T-cell (primary cell): ENCODE data around the gene VKORC1L1. TPM values are rescaled to one million over a fixed set of nuclear protein-coding genes. Genes with fewer than 3 reads are reported as not detected.

ENCODE experiments used
- ATAC-seq, 4 experiments: fragments of 200-7000 bp in 3 of 4; fragments of 150-1000 bp in 1 of 4; cut with Tn5 transposase; replicated peaks in 1 of 4; 1 replicate in 3 of 4; 2 replicates in 1 of 4; pipeline ENCODE4 v1.10.0; 2021; ENCODE audit warnings: moderate library complexity in 3 of 4, mild to moderate bottlenecking in 2 of 4, moderate number of reproducible peaks in 1 of 4
- CTCF ChIA-PET, 2 donors: fragments of 300-600 bp; sonication (Branson Sonifier 250); formaldehyde crosslinking; loops; one replicate each; lab custom pipeline; 2022; ENCODE audit warnings: antibody characterized with exemption in 2 of 2; lab: Charles Lee
- POLR2A ChIA-PET, 2 donors: fragments of 300-600 bp; sonication (Branson Sonifier 250); formaldehyde crosslinking; loops; one replicate each; lab custom pipeline; 2022; ENCODE audit warnings: antibody characterized with exemption in 2 of 2; lab: Charles Lee
- DNase-seq, 35 experiments: peaks; one replicate each; pipeline versions ENCODE4 v3.0.0 to v3.0.0-alpha.2; 2013 to 2023
- H3K27ac ChIP-seq: one replicate; pipeline ENCODE4 v1.5.1; 2013; ENCODE audit warnings: low read length
- H3K27me3 ChIP-seq, 2 experiments: replicated peaks in 1 of 2; 1 replicate in 1 of 2; 2 replicates in 1 of 2; pipeline versions ENCODE4 v1.6.1 to v1.7.0; 2013; ENCODE audit warnings: low read length in 1 of 2, mixed read lengths in 1 of 2; ENCODE audit not compliant: control insufficient read depth in 2 of 2, insufficient read depth in 2 of 2; ENCODE audit errors: extremely low read depth in 1 of 2
- H3K36me3 ChIP-seq, 2 donors: 1 replicate in 1 of 2; 2 replicates in 1 of 2; pipeline versions ENCODE4 v1.6.1 to v1.7.0; 2013; ENCODE audit warnings: low read length in 1 of 2; ENCODE audit not compliant: control insufficient read depth in 2 of 2, insufficient read depth in 1 of 2; ENCODE audit errors: extremely low read depth in 1 of 2
- H3K4me1 ChIP-seq, 2 experiments: 1 replicate in 1 of 2; 2 replicates in 1 of 2; pipeline versions ENCODE4 v1.6.1 to v1.7.0; 2013; ENCODE audit warnings: low read length in 2 of 2, mixed read lengths in 1 of 2; ENCODE audit not compliant: insufficient read depth in 2 of 2, control insufficient read depth in 1 of 2; ENCODE audit errors: extremely low read depth in 1 of 2
- H3K4me3 ChIP-seq, 2 donors: 1 replicate in 1 of 2; 2 replicates in 1 of 2; pipeline versions ENCODE4 v1.5.1 to v1.7.0; 2013; ENCODE audit warnings: mild to moderate bottlenecking in 2 of 2, low read length in 1 of 2, moderate library complexity in 1 of 2; ENCODE audit not compliant: control insufficient read depth in 1 of 2; ENCODE audit errors: extremely low read depth in 1 of 2
- H3K9me3 ChIP-seq: 2 replicates; pipeline ENCODE4 v1.7.0; 2013
- H3K27ac Mint-ChIP-seq, 2 donors: one replicate each; pipeline ENCODE4 v1.8.0; 2020 to 2021; ENCODE audit warnings: mild to moderate bottlenecking in 2 of 2, mixed read lengths in 2 of 2
- H3K27me3 Mint-ChIP-seq, 2 donors: one replicate each; pipeline ENCODE4 v1.8.0; 2021 to 2022; ENCODE audit warnings: mixed read lengths in 2 of 2
- H3K36me3 Mint-ChIP-seq: one replicate; pipeline ENCODE4 v1.8.0; 2021; ENCODE audit warnings: mixed read lengths
- H3K4me1 Mint-ChIP-seq, 3 donors: one replicate each; pipeline ENCODE4 v1.8.0; 2020 to 2022; ENCODE audit warnings: mixed read lengths in 3 of 3, mild to moderate bottlenecking in 1 of 3
- H3K4me3 Mint-ChIP-seq, 3 donors: one replicate each; pipeline ENCODE4 v1.8.0; 2020 to 2022; ENCODE audit warnings: mild to moderate bottlenecking in 3 of 3, mixed read lengths in 3 of 3, moderate library complexity in 3 of 3
- H3K9me3 Mint-ChIP-seq, 3 donors: one replicate each; pipeline ENCODE4 v1.8.0; 2020 to 2022; ENCODE audit warnings: mixed read lengths in 3 of 3
- WGBS: methylation state at CpG from one replicate; pipeline ENCODE4 v1.1.5; 2013; ENCODE audit warnings: missing lambda C conversion rate; ENCODE audit not compliant: insufficient coverage; 5-methylcytosine and 5-hydroxymethylcytosine counted together
- total RNA-seq, 35 experiments: library from RNA in 6 of 35; stranded (reverse) in 6 of 35; fragments of 120-200 nt in 1 of 35; gene quantifications; one replicate each; pipeline versions ENCODE4 v1.2.1 to v1.2.4 and lab custom pipeline; 2013 to 2026

Gene VKORC1L1
- total RNA-seq, 5 donors from 2014 or later (not counting 1 experiment from before 2014, with no cell fraction given) = 3.8 to 13.2 (median 10.8) TPM

DNA sequence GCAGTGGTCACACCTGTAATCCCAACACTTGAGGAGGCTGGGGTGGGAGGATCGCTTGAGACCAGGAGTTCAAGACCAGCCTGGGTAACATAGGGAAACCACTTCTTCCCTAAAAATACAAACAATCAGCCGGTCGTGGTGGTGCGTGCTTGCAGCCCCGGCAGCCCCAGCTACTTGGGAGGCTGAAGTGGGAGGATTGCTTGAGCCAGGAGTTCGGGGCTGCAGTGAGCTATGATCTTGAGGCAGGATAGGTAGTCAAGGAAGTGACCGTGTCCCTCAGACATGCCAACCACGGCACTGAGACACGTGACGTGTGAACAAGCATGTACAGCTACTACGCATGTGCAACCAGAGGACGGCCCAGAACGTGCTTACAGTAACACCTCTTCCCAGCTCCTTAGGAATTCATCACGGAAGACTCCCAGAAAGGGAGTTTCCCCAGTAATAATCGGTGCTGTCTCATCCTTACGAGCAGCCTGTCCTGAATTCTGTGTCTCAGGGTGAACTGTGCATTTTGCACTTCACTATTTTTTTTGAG, 103.9 kb downstream of the VKORC1L1 start:
- Mint-ChIP-seq H3K9me3 (no peaks in the 10 kb centered on the region), H3K27ac (no peak overlapping the region), H3K27me3 (no peaks in the 10 kb centered on the region), H3K36me3 (peaks cover 17% of the 10 kb centered on the region), H3K4me3 (no peak overlapping the region), H3K4me1 (peaks cover 11 to 19% (median 14%) of the 10 kb centered on the region in 3 donors)
- no peaks in the 10 kb centered on the region for H3K9me3 ChIP-seq
- no peaks in the 10 kb centered on the region for H3K27me3 ChIP-seq
- H3K4me1 ChIP-seq = peaks cover 8 to 17% of the 10 kb centered on the region in 2 experiments
- POLR2A ChIA-PET = no interaction called here
- WGBS = 95% methylated on average over 8 of the region's 16 CpGs
- H3K27ac ChIP-seq = no peak overlapping the region
- peaks cover 19 to 47% of the 10 kb centered on the region in 2 donors for H3K36me3 ChIP-seq
- ATAC-seq (no peak), DNase-seq (no peak)
- CTCF ChIA-PET = no interaction called here
- no peak overlapping the region for H3K4me3 ChIP-seq

DNA sequence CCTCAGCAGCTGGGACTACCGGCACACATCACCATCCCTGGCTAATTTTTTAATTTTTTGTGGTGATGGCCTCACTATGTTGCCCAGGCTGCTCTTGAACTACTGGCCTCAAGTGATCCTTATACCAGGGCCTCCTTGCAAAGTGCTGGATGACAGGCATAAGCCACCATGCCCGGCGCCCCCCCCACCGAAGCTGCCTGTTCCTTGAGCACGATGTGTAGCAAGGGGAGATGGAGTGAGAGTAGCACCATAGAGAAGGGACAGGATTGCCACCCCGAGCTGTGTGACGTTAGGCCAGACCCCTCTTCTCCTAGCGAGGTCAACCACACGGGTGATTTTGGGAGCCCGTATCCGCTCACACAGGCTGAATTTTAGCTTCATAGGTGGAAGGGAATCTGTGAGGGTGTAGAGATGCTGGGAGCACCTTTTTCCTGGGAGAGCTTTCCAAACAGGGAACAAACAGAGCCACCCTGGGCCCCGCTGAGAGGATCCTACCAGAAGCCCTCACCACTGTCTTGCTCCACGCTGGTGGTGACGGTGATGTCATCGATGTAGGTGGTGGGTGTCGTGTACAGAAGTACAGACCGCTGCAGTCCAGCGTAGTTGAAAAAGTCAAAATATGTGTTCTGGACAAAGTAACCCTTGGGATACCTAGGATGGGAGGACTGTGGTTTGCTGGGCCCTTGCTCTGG, 106.2 kb downstream of the VKORC1L1 start:
- DNase-seq (no peak), ATAC-seq (no peak)
- H3K36me3 Mint-ChIP-seq = peaks cover 6% of the 10 kb centered on the region
- H3K9me3 Mint-ChIP-seq = no peaks in the 10 kb centered on the region
- H3K4me3 Mint-ChIP-seq = peak overlapping the region in 1 of 3 donors; percentile 44
- Histone ChIP-seq H3K27me3 (no peaks in the 10 kb centered on the region), H3K4me1 (peaks cover 8 to 26% of the 10 kb centered on the region in 2 experiments), H3K27ac (no peak overlapping the region), H3K9me3 (no peaks in the 10 kb centered on the region), H3K36me3 (peaks cover 6 to 29% of the 10 kb centered on the region in 2 donors), H3K4me3 (no peak overlapping the region)
- WGBS = 95% methylated on average over 6 of the region's 18 CpGs
- ChIA-PET POLR2A (no interaction called here), CTCF (no interaction called here)
- no peaks in the 10 kb centered on the region for H3K27me3 Mint-ChIP-seq
- no peak overlapping the region for H3K27ac Mint-ChIP-seq
- peaks cover 11 to 19% (median 14%) of the 10 kb centered on the region in 3 donors for H3K4me1 Mint-ChIP-seq

DNA sequence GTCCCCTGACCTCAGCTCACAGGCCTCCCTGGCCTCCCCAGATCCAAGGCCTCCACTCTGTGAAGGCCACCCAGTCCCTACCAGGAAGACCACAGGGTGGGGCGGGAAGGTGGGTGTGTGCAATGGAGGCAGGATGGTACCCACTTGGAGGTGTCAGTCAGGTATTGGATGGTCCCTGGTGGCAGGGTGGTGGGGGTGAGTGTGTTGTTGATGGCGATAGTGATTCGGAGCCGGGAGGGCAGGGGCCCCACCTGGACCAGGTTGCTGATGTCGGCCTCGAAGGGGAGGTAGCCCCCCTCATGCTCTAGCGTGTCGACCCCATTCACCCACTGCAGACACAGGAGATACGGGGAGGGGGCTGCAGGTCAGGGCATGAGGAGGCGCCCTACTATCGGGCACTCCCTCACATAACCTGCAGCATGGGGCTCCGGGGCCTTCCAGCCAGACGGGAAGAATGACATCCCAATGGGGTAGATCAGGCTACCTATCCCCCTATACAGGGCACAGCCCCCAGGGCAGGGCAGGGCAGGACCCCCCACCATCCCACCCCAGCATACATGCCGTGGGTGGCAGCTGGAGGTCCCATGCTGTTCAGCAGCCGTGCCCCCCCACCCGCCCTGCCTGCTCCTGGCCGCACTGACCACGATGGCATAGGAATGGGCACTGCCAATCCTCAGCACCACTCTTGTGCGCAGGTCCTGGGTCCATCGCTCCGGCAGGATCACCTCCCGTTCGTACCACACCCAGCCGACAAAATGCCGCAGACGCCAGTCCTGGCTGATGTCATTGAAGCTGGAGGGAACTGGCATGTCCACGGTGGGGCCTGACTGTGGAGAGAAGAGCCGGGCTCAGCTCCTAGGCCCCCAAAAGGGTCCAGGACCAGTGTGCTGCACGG, 107.0 kb downstream of the VKORC1L1 start:
- Histone ChIP-seq H3K4me3 (no peak overlapping the region), H3K36me3 (peaks cover 3 to 21% of the 10 kb centered on the region in 2 donors), H3K27me3 (no peaks in the 10 kb centered on the region), H3K9me3 (no peaks in the 10 kb centered on the region), H3K4me1 (peaks cover 8 to 26% of the 10 kb centered on the region in 2 experiments), H3K27ac (peak overlapping the region; percentile 74)
- WGBS = 97% methylated on average over 16 of the region's 29 CpGs
- ChIA-PET CTCF (interaction anchor here in 1 of 2 donors (1.1 kb wide), 1 partner anchor 11 kb away, joined by 3 read pairs; no protein-coding TSS in a partner anchor), POLR2A (interaction anchor here in 1 of 2 donors (0.6 kb wide), 1 partner anchor 238 kb away, joined by 4 read pairs; no protein-coding TSS in a partner anchor)
- DNase-seq = no peak
- Mint-ChIP-seq H3K27me3 (no peaks in the 10 kb centered on the region), H3K9me3 (no peaks in the 10 kb centered on the region), H3K4me1 (peaks cover 11 to 19% (median 14%) of the 10 kb centered on the region in 3 donors), H3K27ac (peak overlapping the region in 1 of 2 donors; percentile 52), H3K4me3 (peak overlapping the region; percentile 72 to 81 (median 76)), H3K36me3 (peaks cover 3% of the 10 kb centered on the region)
- ATAC-seq = no peak

DNA sequence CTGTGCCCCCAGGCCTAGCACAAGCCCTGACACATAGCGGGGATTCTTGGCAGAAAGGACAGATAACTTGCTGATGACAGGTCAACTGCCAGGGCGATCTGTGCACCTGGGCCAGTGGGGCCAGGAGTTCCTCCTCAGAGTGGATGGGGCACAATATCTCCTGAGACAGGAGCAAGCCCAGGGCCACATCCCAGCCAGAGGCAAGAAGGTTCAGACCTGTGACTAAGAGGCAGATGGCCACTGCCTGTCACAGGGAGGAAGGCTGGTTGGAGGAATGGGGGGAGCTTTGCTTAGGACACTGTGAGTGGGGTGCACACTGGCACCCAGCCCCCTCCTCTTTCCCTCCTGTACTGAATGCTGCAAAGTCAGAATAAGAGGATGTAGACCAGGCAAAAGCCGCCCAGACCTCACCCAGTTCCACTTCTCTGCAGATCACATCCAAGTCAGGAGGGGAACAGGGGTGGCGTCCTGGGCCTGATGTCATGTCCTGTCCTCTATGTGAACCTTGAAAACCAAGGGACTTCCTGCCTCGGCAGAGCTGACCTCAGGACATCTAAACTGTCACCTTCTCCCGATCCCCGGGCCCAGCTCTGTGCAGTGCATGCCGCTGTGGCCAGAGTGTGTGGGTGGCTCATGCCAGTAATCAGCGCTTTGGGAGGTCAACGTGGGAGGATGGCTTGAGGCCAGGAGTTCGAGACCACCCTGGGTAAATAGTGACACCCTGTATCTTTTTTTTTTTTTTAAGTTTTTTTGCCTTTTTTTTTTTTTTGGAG, 107.8 kb downstream of the VKORC1L1 start:
- ChIA-PET CTCF (interaction anchor here (0.7 to 1.1 kb wide), 2 partner anchors 11 to 144 kb away, joined by 3 to 5 read pairs; no protein-coding TSS in a partner anchor), POLR2A (interaction anchor here (0.6 to 1.6 kb wide), 3 partner anchors 239 to 1015 kb away, joined by 4 to 11 read pairs (median 4); partner anchors contain the start of gene SBDS (in 1 of the 2))
- H3K27me3 Mint-ChIP-seq = no peaks in the 10 kb centered on the region
- H3K9me3 Mint-ChIP-seq = no peaks in the 10 kb centered on the region
- peak overlapping the region; percentile 65 to 85 for H3K4me3 ChIP-seq
- DNase-seq (peak in 33 of 35 experiments; percentile 23 to 74 (median 59)), ATAC-seq (peak; percentile 21 to 57 (median 41))
- peak overlapping the region; percentile 57 to 68 for H3K27ac Mint-ChIP-seq
- peaks cover 3 to 17% of the 10 kb centered on the region in 2 donors for H3K36me3 ChIP-seq
- peak overlapping the region; percentile 72 to 81 (median 76) for H3K4me3 Mint-ChIP-seq
- peaks cover 3% of the 10 kb centered on the region for H3K36me3 Mint-ChIP-seq
- peaks cover 8 to 26% of the 10 kb centered on the region in 2 experiments for H3K4me1 ChIP-seq
- WGBS = 37% methylated on average over 6 of the region's 11 CpGs
- peaks cover 11 to 19% (median 14%) of the 10 kb centered on the region in 3 donors for H3K4me1 Mint-ChIP-seq
- H3K27me3 ChIP-seq = no peaks in the 10 kb centered on the region
- no peaks in the 10 kb centered on the region for H3K9me3 ChIP-seq
- H3K27ac ChIP-seq = peak overlapping the region; percentile 74

DNA sequence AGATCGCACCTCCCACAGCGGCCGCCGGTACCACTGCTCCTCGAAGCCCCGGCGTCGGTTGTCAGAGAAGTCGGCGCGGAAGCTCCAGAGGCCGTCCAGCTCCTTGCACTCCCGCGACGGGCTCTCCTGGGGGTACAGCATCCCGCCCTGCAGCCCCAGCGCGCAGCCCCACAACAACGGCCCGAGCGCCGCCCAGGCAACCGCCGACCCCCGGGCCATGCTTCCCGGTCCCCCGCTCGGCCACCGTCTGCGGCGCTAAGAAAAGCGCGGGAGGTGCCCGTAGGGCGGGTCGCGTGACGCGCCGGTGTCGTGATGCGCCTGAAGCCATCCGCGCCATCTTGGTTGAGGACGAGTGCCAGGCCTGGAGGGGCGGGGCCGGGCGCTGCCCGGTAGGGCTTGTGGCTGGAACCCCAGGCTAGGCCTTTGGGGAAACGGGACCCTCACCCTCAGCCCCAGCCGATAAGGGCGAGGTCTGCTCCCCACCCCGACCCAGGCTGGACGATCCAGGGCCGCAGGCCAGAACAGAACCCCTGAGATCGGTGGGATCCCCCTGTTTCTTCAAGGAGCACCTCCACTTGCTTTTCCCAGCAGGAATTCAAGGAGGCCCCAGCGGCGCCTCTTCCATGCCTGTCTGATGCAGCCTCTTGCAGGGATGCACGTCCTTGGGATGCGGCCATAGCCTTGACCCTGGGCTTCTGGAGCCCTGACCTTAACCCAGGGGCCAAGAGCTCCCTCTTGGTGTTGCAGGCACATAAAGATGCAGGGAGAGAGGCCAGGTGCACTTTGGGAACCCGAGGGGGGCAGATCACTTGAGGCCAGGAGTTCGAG, 109.3 kb downstream of the VKORC1L1 start, which contains the start of gene GUSB:
TSS of gene GUSB (minus strand) at position 249 of the 828 bp plus-strand sequence. CDS start at position 219, 30 bp downstream.
- Mint-ChIP-seq H3K27me3 (no peaks in the 10 kb centered on the region), H3K27ac (peak within 1 kb of the TSS in 1 of 2 donors; percentile 68), H3K9me3 (no peaks in the 10 kb centered on the region), H3K4me1 (peaks cover 11 to 19% (median 14%) of the 10 kb centered on the region in 3 donors), H3K36me3 (no peaks in the 10 kb centered on the region), H3K4me3 (peak within 1 kb of the TSS; percentile 72 to 81 (median 76))
- CTCF ChIA-PET = interaction anchor here in 1 of 2 donors (0.5 kb wide), 1 partner anchor 51 kb away, joined by 3 read pairs; no protein-coding TSS in a partner anchor
- peaks cover 3 to 9% of the 10 kb centered on the region in 2 donors for H3K36me3 ChIP-seq
- DNase-seq = peak; percentile 69 to 91 (median 85)
- POLR2A ChIA-PET = interaction anchor here (0.6 to 1.6 kb wide), 3 partner anchors 610 to 1013 kb away, joined by 3 to 11 read pairs (median 4); partner anchors contain the start of gene SBDS (in 1 of the 2)
- peaks cover 8 to 26% of the 10 kb centered on the region in 2 experiments for H3K4me1 ChIP-seq
- peak within 1 kb of the TSS; percentile 74 for H3K27ac ChIP-seq
- no peaks in the 10 kb centered on the region for H3K27me3 ChIP-seq
- peak; percentile 95 to 96 (median 95) for ATAC-seq
- whole genome bisulfite sequencing = 5% methylated on average over 60 of the region's 62 CpGs
- no peaks in the 10 kb centered on the region for H3K9me3 ChIP-seq
- peak within 1 kb of the TSS; percentile 65 to 85 for H3K4me3 ChIP-seq
